Smooth muscle cell (in vitro differentiated cells): ENCODE measurements around the gene PTGR1. TPM values are rescaled to one million over a fixed set of nuclear protein-coding genes. Genes with fewer than 3 reads are reported as not detected.

Source experiments
- DNase-seq: peaks from one replicate; lab custom pipeline; 2025; ENCODE audit not compliant: unreplicated experiment; lab: John Stamatoyannopoulos, UW
- H2AFZ ChIP-seq: fragments of 200-600 bp; sonication (generic); 2 replicates; pipeline ENCODE4 v1.6.0; 2016; ENCODE audit warnings: antibody characterized with exemption, low read depth, mild to moderate bottlenecking
- H3F3A ChIP-seq: fragments of 200-600 bp; sonication (generic); 2 replicates; pipeline ENCODE4 v1.6.0; 2017; ENCODE audit warnings: antibody characterized with exemption, low read depth
- H3K27ac ChIP-seq: fragments of 200-600 bp; sonication (generic); 2 replicates; pipeline ENCODE4 v1.5.1; 2016; ENCODE audit warnings: low read depth, mild to moderate bottlenecking
- H3K27me3 ChIP-seq: fragments of 200-600 bp; sonication (generic); 2 replicates; pipeline ENCODE4 v1.6.1; 2016; ENCODE audit warnings: low read depth, mild to moderate bottlenecking
- H3K36me3 ChIP-seq: fragments of 200-600 bp; sonication (generic); 2 replicates; pipeline ENCODE4 v1.5.1; 2016; ENCODE audit warnings: low read depth
- H3K4me1 ChIP-seq: fragments of 200-600 bp; sonication (generic); 2 replicates; pipeline ENCODE4 v1.5.1; 2016; ENCODE audit warnings: low read depth
- H3K4me2 ChIP-seq: fragments of 200-600 bp; sonication (generic); 2 replicates; pipeline ENCODE4 v1.6.0; 2016; ENCODE audit warnings: mild to moderate bottlenecking
- H3K4me3 ChIP-seq: fragments of 200-600 bp; sonication (generic); 2 replicates; pipeline ENCODE4 v1.5.1; 2016; ENCODE audit warnings: mild to moderate bottlenecking
- H3K79me2 ChIP-seq: fragments of 200-600 bp; sonication (generic); 2 replicates; pipeline ENCODE4 v1.6.0; 2016; ENCODE audit warnings: low read depth, mild to moderate bottlenecking
- H3K9ac ChIP-seq: fragments of 200-600 bp; sonication (generic); 2 replicates; pipeline ENCODE4 v1.6.0; 2016; ENCODE audit warnings: low read depth
- H3K9me3 ChIP-seq: fragments of 200-600 bp; sonication (generic); replicated peaks from 2 replicates; pipeline ENCODE4 v1.5.1; 2016; ENCODE audit warnings: low read depth
- H4K20me1 ChIP-seq: fragments of 200-600 bp; sonication (generic); 2 replicates; pipeline ENCODE4 v1.6.0; 2016; ENCODE audit warnings: low read depth
- CTCF ChIP-seq: fragments of 200-600 bp; sonication (generic); IDR thresholded peaks from 2 replicates; pipeline ENCODE4 v1.5.1; 2017; ENCODE audit warnings: borderline replicate concordance, mild to moderate bottlenecking, antibody characterized with exemption; ENCODE audit not compliant: insufficient read depth, poor library complexity, severe bottlenecking
- WGBS: methylation state at CpG from one replicate; pipeline ENCODE4 v1.1.7; 2016; ENCODE audit warnings: low lambda C conversion rate; 5-methylcytosine and 5-hydroxymethylcytosine counted together
- polyA plus RNA-seq: library from polyadenylated mRNA; unstranded; fragments of >200 nt; fragmentation: Nextera tagmentation; extraction: Ambion mirVana; gene quantifications from 2 replicates; pipeline ENCODE4 v1.2.1, GENCODE V29; 2016
- total RNA-seq: library from RNA; depleted of rRNA; stranded (reverse); fragments of >200 nt; gene quantifications from 2 replicates; pipeline ENCODE4 v1.2.3, GENCODE V29; 2014

Gene PTGR1
- total and polyA plus RNA-seq, 2 experiments from 2014 or later, result 70.5 to 74.4 TPM

- Histone ChIP-seq H3K27me3 (no peaks in the 10 kb centered on the region), H3K9me3 (no peaks in the 10 kb centered on the region), H3K4me3 (no peak overlapping the region), H2AFZ (no peak overlapping the region), H3K4me1 (no peaks in the 10 kb centered on the region), H3K79me2 (no peaks in the 10 kb centered on the region), H3K9ac (no peak overlapping the region), H3K4me2 (no peak overlapping the region), H3F3A (peaks cover 12% of the 10 kb centered on the region), H4K20me1 (no peaks in the 10 kb centered on the region), H3K36me3 (no peaks in the 10 kb centered on the region), H3K27ac (no peak overlapping the region)
- TF ChIP-seq CTCF, result no peak
- 90% methylated on average over 9 of the region's 9 CpGs for WGBS
- no peak for DNase-seq
These were observed 5.7 kb upstream of the PTGR1 start for GRCh38 chr9:111605041-111605559.

GRCh38 chr9:111604054-111604615 lies 4.7 kb upstream of the PTGR1 start:
- Histone ChIP-seq H2AFZ (no peak overlapping the region), H3K4me2 (no peak overlapping the region), H3K4me1 (no peaks in the 10 kb centered on the region), H3K36me3 (no peaks in the 10 kb centered on the region), H3K4me3 (no peak overlapping the region), H3F3A (peaks cover 12% of the 10 kb centered on the region), H3K27ac (no peak overlapping the region), H4K20me1 (no peaks in the 10 kb centered on the region), H3K9me3 (no peaks in the 10 kb centered on the region), H3K79me2 (no peaks in the 10 kb centered on the region), H3K9ac (no peak overlapping the region), H3K27me3 (no peaks in the 10 kb centered on the region)
- TF ChIP-seq CTCF, result no peak
- 84% methylated on average over 16 of the region's 16 CpGs for WGBS
- DNase-seq, result no peak

- H4K20me1 ChIP-seq, result no peaks in the 10 kb centered on the region
- H3K36me3 ChIP-seq, result no peaks in the 10 kb centered on the region
- H3K27me3 ChIP-seq, result no peaks in the 10 kb centered on the region
- no peak overlapping the region for H2AFZ ChIP-seq
- H3K79me2 ChIP-seq, result no peaks in the 10 kb centered on the region
- WGBS, result 93% methylated on average over 4 of the region's 4 CpGs
- no peaks in the 10 kb centered on the region for H3K4me1 ChIP-seq
- no peak overlapping the region for H3K27ac ChIP-seq
- no peak overlapping the region for H3K4me2 ChIP-seq
- no peak overlapping the region for H3K4me3 ChIP-seq
- H3K9me3 ChIP-seq, result no peaks in the 10 kb centered on the region
- DNase-seq, result no peak
- H3K9ac ChIP-seq, result no peak overlapping the region
- TF ChIP-seq CTCF, result no peak
- H3F3A ChIP-seq, result peaks cover 12% of the 10 kb centered on the region
These were observed 3.6 kb upstream of the PTGR1 start for GRCh38 chr9:111603041-111603440.
